SIG-M5 treated with dmso at 0.1 percent for 504 hours (cell line): ENCODE results near the gene SIGLEC10.
A peak's percentile ranks its signal among the peaks of the same experiment; 100 is the strongest.

Source experiments
- DNase-seq: peaks from one replicate; lab custom pipeline; 2025; ENCODE audit not compliant: unreplicated experiment; lab: John Stamatoyannopoulos, UW

The SIGLEC10 gene

GRCh38 chr19:51396175-51396574 is 21.3 kb downstream of the SIGLEC10 start:
- no peak for DNase-seq

DNA sequence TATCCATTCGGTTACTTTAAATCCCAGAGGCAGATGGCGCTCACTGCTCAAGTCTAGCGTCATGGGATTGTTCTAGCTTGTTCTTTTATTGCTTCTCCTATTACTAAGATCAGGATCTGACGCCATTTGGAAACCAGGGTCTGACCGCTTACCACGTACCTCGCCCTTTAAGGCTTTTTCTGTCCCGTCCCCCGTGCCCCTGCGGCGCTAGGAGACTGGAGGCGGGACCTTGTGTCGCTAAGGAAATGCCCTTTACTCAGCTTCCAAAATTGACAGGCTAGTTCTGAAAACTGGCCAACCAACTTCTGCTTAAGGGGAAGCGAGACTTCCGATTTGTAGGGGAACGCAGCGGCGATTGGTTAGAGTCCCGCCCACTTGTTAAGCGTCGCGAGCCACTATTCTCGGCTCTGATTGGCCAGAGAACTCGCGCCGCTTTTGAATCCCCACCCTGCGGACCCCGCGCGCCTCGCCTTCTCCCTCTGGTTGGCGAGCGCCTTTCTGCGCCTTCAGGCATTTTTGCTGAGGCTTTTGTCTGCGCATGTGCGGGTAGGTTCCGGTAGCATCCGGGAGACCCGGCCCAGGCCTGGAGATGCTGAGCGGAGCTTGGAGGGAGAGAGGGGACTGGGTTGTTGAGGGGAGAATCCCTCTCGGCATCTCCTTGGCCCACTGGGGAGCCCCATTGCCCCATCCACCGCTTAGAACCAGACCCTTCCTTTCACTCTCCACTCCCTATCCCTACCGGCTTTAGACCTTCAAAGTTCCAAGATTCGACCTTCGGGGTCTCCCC is 23.2 kb downstream of the SIGLEC10 start:
- DNase-seq = peak; percentile 99

- no peak for DNase-seq
These were observed 24.7 kb downstream of the SIGLEC10 start for GRCh38 chr19:51392701-51393100.

GRCh38 chr19:51391073-51391611 is 26.3 kb downstream of the SIGLEC10 start:
- DNase-seq = no peak

DNA sequence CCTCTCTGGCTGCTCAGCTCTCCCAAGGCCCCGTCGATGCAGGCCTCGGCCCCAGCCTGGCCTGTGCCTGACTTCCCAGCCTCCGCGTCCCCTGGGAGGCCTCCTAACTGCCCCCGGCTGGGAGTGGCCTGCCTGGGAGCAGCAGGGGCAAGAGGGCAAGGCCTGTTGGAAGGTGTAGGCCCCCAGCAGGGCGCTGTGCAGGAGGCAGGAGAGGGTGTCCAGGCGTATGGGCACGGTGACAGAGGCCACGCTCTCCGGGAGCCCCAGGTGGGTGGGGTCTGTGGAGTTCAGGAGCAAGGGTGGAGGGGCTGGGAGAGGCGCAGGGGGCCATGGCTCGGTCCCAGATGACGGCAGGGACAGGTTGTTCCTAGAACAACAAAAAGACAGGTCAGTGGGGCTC is 28.3 kb downstream of the SIGLEC10 start:
- no peak for DNase-seq

- DNase-seq = no peak
These were observed 29.5 kb downstream of the SIGLEC10 start, which contains the start of gene LIM2 for GRCh38 chr19:51387924-51388389. TSS of gene LIM2 (minus strand) at chr19:51387974. CDS start at chr19:51387443, 531 bp downstream.

DNA sequence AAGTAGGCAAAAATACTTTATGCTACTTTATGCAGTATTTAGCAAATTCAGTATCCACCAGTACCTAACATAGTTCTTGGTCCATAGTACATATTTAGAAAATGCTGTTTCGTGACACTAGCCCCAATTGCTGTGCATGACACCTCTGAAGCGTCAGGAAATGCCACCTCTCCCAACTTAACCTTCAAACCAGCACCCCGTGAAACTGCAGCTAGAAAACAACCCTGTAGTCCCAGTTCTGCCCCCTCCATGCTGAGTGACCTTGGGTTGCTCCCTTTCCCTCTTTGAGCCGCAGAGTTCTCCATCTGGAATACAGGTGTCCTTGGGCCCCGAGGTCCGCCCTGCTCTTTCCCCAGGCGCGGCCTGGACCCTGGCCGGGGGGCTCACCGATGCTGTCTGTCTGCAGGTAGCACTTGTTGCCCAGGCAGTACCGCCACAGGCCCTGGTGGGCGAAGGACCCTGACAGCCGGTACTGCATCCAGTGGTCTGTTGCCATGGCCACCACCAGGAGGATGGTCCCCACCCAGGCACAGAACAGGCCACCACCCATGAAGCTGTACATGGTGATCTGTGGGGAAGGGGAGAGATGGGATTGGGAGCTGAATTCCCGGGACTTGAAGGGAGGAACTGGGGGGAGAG is 30.4 kb downstream of the SIGLEC10 start:
- no peak for DNase-seq

DNA sequence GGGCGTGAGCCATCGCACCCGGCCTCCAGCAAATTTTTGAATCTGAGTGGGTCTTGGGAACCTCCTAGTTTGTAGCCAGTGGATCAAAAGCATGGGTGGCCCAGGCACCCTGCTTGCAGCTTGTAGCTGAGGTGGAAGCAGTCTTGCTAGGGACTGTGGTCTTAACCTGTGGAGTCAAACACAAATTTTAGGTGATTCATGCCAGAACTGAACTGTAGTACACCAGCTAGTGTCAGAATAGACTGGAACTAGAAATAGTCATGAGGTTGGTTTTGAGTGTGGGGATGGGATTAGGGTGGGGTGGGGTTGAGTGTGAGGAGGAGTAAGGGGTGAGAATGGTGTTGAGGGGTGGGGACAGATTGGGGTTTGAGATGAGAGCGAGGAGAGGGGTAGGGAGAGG is 35.4 kb downstream of the SIGLEC10 start:
- no peak for DNase-seq

DNA sequence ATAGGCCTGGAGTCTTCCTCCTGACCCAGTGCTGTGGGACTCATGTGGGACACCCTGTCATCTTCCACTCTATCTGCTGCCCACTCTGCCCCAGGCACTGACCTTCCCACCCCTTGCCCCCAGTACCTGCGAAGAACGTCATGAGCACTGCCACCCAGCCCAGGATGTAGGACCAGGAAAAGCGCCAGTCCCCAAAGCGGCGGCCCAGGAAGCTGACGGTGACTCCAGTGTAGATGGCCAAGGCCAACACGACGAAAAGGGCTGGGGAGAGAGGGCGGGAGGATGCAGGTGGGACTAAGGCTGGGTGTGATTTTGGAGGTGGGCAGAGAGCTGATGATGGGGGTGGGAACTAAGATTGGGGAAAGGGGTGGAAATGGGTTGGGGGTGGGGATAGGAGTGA is 37.1 kb downstream of the SIGLEC10 start:
- DNase-seq = no peak

GRCh38 chr19:51377422-51377821 is 40.0 kb downstream of the SIGLEC10 start:
- DNase-seq = no peak

DNA sequence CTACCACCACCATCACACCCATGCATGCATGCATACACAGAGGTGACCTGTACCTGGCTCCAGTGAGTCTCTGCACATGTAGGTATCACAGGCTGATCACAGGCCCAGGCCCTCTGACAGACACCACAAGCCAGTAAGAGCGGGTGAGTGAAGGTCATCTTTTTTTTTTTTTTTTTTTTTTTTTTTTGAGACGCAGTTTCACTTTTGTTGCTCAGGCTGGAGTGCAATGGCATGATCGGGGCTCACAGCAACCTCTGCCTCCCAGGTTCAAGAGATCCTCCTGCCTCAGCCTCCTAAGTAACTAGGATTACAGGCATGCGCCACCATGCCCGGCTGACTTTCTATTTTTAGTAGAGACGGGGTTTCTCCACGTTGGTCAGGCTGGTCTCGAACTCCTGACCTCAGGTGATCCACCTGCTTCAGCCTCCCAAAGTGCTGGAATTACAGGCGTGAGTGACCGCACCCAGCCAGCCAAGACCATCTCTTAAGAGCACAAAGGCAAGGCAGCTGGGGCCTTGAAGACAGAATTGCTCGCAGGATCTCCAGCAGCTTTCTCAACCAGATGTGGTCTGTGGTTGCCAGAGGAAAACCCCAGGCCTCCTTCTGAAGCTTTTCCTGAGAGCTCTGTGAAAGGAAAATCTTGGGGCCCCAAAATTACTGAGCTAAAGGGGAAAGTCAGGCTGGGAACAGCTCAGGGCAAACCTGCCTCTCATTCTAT is 41.8 kb downstream of the SIGLEC10 start:
- peak; percentile 69 for DNase-seq

GRCh38 chr19:51372649-51373504 is 44.6 kb downstream of the SIGLEC10 start, which contains the start of gene NKG7:
TSS of gene NKG7 (minus strand) at chr19:51372654. CDS start at chr19:51372535, 119 bp downstream.
- DNase-seq = peak; percentile 96

DNA sequence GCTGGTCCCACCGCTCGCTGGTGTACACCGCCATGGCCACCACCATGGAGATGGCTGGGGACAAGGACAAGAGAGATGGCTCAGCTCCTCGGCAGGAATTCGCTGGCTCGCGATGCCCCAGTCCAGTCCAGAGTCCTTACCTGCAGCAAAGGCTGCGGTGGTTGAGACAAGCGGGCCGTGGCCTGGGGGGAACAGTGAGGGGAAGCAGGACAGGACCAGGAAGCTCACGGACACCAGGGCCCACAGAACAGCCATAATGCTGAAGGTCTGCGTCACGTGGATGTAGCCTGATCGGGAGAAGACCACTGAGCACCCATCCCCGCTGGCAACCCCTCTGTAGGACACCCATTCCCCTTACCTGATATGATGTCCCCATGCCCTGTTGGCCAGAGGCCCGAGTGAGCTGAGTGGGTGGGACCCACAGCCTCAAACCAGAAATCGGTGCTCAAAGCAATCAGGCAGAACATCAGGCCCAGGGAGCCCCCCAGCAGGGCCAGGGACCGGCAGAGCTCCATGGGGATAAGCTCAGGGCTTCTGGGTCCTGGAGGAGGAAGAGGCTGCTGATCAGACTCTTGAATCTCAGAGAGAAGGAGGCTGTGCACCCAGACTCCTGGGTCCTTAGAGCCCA is 45.3 kb downstream of the SIGLEC10 start:
- no peak for DNase-seq

DNA sequence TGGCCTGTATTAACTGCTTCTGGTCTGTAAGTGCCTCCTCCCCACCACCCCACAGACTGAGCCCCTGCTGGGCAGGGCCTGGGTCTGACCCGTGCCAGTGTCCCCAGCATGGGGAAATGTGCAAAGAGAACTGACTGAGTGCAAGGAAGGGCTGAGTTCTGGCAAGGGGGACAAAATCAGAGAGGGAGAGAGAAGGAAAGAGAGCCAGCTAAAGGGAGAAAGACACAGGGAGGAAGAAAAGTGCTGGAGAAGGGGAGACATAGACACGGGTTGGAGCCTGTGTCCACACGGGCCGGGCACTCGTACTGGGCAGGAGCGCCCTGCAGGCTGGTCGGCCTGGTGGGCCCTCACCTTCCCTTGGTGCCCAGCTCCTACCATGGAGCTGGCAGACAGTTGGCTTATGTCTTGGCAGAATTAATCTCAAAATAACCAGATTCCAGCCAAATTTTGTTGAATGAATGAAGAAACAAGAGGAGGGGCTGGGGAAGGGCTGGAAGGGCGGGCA is 46.2 kb downstream of the SIGLEC10 start:
- no peak for DNase-seq

DNA sequence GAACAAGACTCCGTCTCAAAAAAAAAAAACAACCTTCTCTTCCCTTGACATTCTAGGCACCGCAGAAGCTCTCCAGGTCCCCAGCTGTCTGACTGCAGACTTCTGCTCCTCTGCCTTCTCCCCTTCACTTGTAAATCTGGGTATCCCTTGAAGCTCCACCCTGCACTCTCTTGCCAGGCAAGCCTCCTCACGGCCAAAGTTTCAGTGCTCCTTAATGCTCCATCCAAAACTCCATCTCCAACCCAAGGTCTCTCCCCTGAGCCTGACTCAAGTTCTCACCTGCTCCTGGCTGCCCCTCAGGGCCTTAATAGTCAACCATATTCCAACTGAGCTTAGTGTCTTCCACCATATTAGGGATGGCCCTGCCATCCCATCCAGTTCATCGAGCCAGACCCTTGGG is 47.2 kb downstream of the SIGLEC10 start:
- no peak for DNase-seq

DNA sequence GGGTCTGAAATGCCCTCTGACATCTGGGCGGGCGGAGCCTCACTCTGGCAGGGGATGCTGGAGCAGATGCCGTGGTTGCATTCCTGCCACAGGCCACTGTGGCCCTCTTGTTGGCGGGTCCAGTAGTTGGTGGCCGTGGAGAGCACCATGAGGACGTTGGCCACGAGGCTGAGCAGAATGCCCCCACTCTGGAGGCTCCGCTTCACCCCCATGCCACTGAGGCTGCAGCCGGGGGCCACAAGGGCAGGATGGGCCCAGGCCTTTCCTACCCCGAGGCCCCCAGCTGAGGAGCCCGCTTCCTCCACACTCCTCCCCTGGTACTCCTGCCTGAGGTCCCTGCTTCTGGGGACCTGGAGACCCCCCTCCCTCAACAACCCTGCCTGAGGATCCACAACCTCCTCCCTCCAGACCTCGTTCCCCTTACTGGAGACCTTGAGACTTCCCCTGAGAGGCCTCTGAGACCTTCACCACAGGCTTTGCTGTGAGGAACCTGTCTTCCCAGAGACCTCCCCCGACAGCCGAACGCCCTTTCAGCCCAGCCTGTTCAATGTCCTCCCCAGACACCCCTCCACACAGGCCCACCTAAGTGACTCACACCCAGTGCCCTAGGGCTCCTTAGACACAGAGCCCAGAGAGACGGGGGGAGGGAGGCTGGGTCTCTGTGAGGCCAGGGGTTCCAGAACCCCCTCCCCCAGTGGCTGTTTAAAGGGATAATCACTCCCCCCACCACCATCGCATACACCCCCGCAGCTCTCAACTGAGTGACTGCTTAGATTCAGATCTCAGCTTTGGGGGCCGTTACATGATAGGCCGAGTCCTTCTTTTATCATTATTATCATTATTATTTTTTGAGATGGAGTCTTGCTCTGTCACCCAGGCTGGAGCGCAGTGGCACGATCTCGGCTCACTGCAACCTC is 48.8 kb downstream of the SIGLEC10 start, which contains the start of gene CLDND2:
CLDND2 (minus strand) TSS at position 638 of the 917 bp plus-strand sequence; CDS start at position 212, 426 bp downstream.
- DNase-seq = peak; percentile 17

DNA sequence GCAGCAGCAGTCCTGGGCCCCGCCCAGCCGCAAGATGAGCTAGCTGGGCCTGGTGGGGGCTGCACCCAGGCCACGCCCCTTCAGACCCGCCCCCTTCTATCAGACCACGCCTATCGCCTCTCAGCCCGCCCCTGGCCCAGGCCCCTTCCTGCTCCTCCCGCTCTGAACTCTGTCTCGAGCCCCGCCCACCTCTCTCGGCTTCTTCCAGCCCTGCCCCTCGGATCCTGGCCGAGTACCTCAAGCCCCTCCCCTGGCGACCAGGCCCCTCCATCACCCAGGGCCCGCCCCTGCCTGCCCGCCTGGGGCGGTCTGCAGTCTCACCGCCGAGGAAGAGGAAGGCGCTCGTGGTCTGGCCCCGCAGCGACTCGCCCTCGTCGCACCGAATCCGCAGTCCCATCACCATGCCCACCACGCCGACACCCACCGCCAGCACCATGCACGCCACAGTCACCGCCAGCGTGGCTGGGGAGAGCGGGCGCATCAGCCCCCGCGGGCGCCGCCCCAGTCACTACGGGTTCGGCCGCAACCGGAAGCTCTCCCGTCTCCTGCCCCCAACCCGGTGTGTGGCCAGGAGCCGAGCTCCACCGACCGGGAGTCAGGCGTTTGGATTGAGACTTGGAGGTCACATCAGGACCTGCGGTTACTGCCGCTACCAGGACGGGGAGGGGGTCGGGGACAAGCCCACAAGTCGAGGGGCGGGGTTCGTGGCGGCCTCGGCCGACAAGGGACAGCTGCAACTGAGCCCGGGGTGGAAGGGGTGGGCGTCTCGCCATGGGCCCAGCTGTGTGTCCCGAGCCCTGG is 49.7 kb downstream of the SIGLEC10 start:
- peak; percentile 97 for DNase-seq

GRCh38 chr19:51367255-51367564 is 50.2 kb downstream of the SIGLEC10 start:
- DNase-seq = no peak
